Ovary (tissue), 3 donors: ENCODE measurements around the gene COPS8.

ENCODE experiments used
- CTCF ChIP-seq, 3 donors: fragments of 450-650 bp in 2 of 3; fragments of 200-600 bp in 1 of 3; IDR thresholded peaks; one replicate each; pipeline versions ENCODE4 v1.5.1 to v1.8.0; 2016 to 2022; ENCODE audit warnings: antibody characterized with exemption in 3 of 3, mild to moderate bottlenecking in 1 of 3
- POLR2A ChIP-seq: fragments of 450-650 bp; IDR thresholded peaks from one replicate; pipeline ENCODE4 v1.6.1; 2017; ENCODE audit warnings: antibody characterized with exemption, mild to moderate bottlenecking, moderate library complexity
- donor health status: DM: no; HTN: no; CAD: no.

GRCh38 chr2:237062585-237062984 lies 23.1 kb upstream of the COPS8 start:
- no peak for TF ChIP-seq POLR2A
- TF ChIP-seq CTCF (IDR thresholded peaks at IDR 0.05) = no peak
